ENCODE measurements around the gene PEMT.

The PEMT gene

DNA sequence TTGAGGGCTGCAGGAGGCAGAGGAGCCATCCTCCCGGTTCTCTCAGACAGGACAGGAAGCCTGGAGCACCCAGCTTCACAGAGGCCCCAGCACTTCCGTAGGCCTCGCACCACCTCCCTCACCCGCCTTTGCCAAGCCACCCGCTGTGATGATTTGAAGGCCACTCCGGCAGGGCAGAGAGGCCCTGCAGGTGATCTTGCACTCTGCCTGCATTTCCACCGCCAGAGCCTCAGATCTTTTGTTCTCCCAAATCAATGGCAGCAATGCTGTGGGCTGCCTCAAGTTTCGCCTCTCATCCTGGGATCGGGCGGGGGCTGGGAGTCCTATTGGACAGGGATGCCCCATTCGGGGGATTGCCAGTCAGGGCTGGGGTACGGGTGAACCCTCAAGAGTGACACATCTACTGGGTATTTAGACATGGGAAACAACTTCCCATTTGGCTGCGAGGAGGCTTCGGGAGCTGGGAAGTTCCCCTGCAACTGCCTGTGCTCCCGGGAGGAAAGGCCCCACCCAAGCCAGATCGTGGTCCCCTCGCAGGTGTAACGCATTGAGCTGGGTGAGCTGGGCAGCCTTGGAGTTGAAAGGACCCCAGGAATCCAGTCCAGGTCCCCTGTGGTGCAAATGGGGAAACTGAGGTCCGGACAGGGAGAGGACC lies 34.8 kb upstream of the PEMT start:
- H3K9ac ChIP-seq (ENCODE audit: low read depth, low read length), result peak overlapping the region; percentile 6; the same call in 1 of the 2 replicates
- peak overlapping the region; percentile 44; the same call in 1 of the 2 replicates for H3K4me3 ChIP-seq (ENCODE audit: low read length)
- no peaks in the 10 kb centered on the region for H3K9me3 ChIP-seq (ENCODE audit: insufficient read depth, low read depth, low read length)
- no peak overlapping the region for H3K27ac ChIP-seq (ENCODE audit: low read length)
- H3K36me3 ChIP-seq (ENCODE audit: insufficient read depth, low read depth, low read length), result no peaks in the 10 kb centered on the region
- H3K27me3 ChIP-seq (ENCODE audit: insufficient read depth, low read length), result no peaks in the 10 kb centered on the region
- H3K4me1 ChIP-seq (ENCODE audit: insufficient read depth, low read length), result peaks cover 10% of the 10 kb centered on the region

DNA sequence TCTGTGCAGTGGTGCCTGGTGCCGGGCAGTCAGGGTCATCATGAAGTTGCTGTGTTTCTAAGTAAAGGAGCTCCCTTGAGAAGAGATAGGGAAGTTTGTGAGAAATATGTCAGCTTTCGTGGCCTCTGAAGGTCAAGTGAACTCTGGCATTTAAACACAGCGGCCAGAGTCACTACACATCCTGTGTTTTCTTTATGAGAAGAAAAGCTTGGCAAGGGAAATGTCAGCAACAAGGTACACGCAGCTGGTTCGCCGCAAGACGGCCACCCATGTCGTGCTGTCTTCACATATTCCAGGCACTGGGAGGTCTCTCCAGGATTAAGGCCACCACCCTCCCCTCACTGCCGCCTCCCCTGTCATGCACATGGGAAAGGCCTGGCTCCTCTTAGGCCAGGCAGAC lies 33.2 kb upstream of the PEMT start:
- Histone ChIP-seq H3K27ac (ENCODE audit: low read length) (no peak overlapping the region), H3K27me3 (ENCODE audit: insufficient read depth, low read length) (no peaks in the 10 kb centered on the region), H3K9ac (ENCODE audit: low read depth, low read length) (no peak overlapping the region), H3K36me3 (ENCODE audit: insufficient read depth, low read depth, low read length) (no peaks in the 10 kb centered on the region), H3K9me3 (ENCODE audit: insufficient read depth, low read depth, low read length) (no peaks in the 10 kb centered on the region), H3K4me3 (ENCODE audit: low read length) (no peak overlapping the region), H3K4me1 (ENCODE audit: insufficient read depth, low read length) (peaks cover 10% of the 10 kb centered on the region)

DNA sequence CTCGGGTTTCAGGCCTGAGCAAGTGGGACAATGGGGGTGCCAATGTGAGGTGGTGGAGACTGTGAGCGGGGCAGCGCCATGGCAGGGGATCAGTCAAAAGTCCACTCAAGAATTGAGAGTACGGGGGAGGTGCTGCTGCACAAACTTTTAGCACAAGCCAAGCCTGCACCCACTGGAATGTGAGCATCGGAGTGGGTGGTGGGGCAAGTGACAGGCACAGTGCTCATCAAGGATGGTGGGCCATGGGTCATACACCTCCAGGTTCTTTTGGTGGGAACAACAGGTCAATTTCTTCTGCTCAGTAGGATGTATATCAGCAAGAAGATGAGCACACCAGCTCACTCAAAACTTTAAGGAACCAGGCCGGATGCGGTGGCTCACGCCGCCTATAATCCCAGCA lies 32.4 kb upstream of the PEMT start:
- H3K27ac ChIP-seq (ENCODE audit: low read length), result no peak overlapping the region
- peaks cover 10% of the 10 kb centered on the region for H3K4me1 ChIP-seq (ENCODE audit: insufficient read depth, low read length)
- H3K27me3 ChIP-seq (ENCODE audit: insufficient read depth, low read length), result no peaks in the 10 kb centered on the region
- H3K9me3 ChIP-seq (ENCODE audit: insufficient read depth, low read depth, low read length), result no peaks in the 10 kb centered on the region
- H3K36me3 ChIP-seq (ENCODE audit: insufficient read depth, low read depth, low read length), result no peaks in the 10 kb centered on the region
- H3K4me3 ChIP-seq (ENCODE audit: low read length), result no peak overlapping the region
- no peak overlapping the region for H3K9ac ChIP-seq (ENCODE audit: low read depth, low read length)

DNA sequence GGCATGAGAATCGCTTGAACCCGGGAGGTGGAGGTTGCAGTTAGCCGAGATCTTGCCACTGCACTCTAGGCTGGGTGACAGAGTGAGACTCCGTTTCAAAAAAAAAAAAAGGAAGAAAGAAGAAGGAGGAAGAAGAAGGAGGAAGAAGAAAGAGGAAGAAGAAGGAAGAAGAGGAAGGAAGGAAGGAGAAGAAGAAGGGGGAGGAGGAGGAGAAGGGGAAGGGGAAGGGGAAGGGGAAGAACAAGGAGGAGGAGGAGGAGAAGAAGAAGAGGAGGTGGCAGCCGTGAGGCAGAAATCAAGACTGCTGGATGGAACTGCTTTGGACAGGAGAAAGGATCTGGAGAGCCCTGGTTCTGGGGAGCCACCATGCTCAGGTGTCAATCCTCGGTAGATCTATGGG lies 29.7 kb upstream of the PEMT start:
- Histone ChIP-seq H3K36me3 (ENCODE audit: insufficient read depth, low read depth, low read length) (no peaks in the 10 kb centered on the region), H3K9me3 (ENCODE audit: insufficient read depth, low read depth, low read length) (no peaks in the 10 kb centered on the region), H3K27ac (ENCODE audit: low read length) (no peak overlapping the region), H3K9ac (ENCODE audit: low read depth, low read length) (no peak overlapping the region), H3K4me3 (ENCODE audit: low read length) (no peak overlapping the region), H3K27me3 (ENCODE audit: insufficient read depth, low read length) (no peaks in the 10 kb centered on the region), H3K4me1 (ENCODE audit: insufficient read depth, low read length) (no peaks in the 10 kb centered on the region; the same call in 1 of the 2 replicates)

DNA sequence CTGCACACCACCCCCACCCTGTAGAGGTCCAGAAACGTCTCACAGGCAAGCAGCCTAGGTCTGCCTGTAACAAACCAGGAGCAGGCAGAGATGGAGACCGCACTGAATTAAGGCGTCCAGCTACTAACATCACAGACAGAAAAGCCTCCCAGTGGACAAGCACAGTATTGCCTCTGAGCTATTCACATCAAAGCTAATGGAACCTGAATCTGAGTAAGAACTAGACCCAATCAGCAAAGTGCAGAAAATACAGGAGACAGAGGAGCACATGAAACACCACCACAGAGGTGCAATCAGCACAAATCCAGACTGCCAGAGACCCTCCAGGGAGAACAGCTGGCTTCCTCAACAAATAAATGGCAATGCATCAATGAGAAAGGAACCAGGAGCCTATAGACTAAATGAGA lies 22.2 kb upstream of the PEMT start:
- Histone ChIP-seq H3K4me1 (ENCODE audit: insufficient read depth, low read length) (peaks cover 9% of the 10 kb centered on the region), H3K27ac (ENCODE audit: low read length) (no peak overlapping the region), H3K4me3 (ENCODE audit: low read length) (no peak overlapping the region), H3K9me3 (ENCODE audit: insufficient read depth, low read depth, low read length) (no peaks in the 10 kb centered on the region; the same call in 1 of the 2 replicates), H3K27me3 (ENCODE audit: insufficient read depth, low read length) (no peaks in the 10 kb centered on the region), H3K36me3 (ENCODE audit: insufficient read depth, low read depth, low read length) (no peaks in the 10 kb centered on the region), H3K9ac (ENCODE audit: low read depth, low read length) (no peak overlapping the region)

DNA sequence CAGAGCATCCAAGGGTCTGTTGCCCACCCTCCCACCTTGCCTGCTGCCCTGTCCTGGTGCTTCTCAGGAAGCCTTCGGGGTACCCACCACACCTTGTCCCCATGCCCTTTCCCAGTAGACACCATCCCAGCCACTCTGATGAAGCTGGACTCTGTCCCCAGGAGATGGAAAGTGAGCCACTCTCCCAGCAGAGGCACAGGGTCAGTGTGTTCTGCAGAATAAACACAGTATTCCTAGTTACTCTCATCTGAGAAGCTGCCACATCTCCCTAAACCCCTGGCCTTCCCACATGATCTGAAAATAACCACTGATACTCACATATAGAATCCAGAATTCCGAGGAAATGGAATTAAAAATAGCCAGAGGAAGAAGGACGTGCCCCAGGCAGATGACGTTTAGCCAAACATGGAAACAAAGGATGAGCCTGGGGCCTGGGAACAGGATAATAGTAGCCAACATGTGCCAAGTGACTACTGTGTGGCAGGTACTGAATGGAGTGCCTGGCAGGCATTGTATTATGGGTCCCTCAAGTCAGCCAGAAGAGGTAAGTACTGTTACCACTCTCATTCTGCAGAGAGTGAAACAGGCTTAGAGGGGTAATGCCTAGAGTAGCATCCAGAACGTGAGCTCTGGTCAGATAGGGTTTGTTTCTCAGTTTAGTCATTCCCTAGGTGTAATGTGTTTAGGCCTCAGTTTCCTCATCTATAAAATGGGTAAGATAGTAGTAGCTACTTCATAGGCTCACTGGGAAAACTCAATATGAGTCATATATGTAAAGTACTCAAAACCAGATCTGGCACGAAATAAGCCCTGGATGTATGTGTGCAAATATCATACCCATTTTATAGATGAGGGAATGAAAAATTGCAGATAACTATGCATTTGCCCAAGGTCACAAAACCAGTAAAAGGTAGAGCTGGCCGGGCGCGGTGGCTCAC lies 20.8 kb upstream of the PEMT start:
- H3K4me1 ChIP-seq (ENCODE audit: insufficient read depth, low read length), result peaks cover 9% of the 10 kb centered on the region
- 0 out of 2 replicates have a peak overlapping the region, but pooled peaks have one; percentile 44 for H3K9ac ChIP-seq (ENCODE audit: low read depth, low read length)
- H3K36me3 ChIP-seq (ENCODE audit: insufficient read depth, low read depth, low read length), result no peaks in the 10 kb centered on the region
- no peaks in the 10 kb centered on the region; the same call in 1 of the 2 replicates for H3K9me3 ChIP-seq (ENCODE audit: insufficient read depth, low read depth, low read length)
- H3K4me3 ChIP-seq (ENCODE audit: low read length), result no peak overlapping the region
- no peaks in the 10 kb centered on the region for H3K27me3 ChIP-seq (ENCODE audit: insufficient read depth, low read length)
- no peak overlapping the region for H3K27ac ChIP-seq (ENCODE audit: low read length)

DNA sequence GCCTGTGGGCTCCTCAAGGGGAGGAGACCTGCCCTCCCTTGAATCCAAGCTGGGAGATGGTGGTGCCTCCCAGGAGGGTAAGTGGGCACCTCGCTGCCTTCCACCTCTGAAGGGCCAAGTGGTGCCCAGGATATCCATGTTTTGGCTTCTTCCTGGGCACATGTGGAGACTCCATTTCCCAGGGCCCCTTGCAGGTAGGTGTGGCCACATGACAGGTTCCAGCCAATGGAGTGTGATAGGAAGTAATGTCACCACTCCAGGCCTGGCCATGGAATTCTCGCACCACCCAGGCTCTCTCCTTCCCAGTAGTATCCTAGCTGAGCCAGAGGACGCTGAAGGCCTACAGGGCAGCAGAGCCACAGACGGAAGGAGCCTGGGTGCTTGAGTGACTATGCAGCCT lies 17.6 kb upstream of the PEMT start:
- Histone ChIP-seq H3K27ac (ENCODE audit: low read length) (no peak overlapping the region), H3K4me1 (ENCODE audit: insufficient read depth, low read length) (peaks cover 9% of the 10 kb centered on the region), H3K9ac (ENCODE audit: low read depth, low read length) (no peak overlapping the region), H3K36me3 (ENCODE audit: insufficient read depth, low read depth, low read length) (no peaks in the 10 kb centered on the region), H3K4me3 (ENCODE audit: low read length) (no peak overlapping the region), H3K9me3 (ENCODE audit: insufficient read depth, low read depth, low read length) (no peaks in the 10 kb centered on the region; the same call in 1 of the 2 replicates), H3K27me3 (ENCODE audit: insufficient read depth, low read length) (no peaks in the 10 kb centered on the region)

DNA sequence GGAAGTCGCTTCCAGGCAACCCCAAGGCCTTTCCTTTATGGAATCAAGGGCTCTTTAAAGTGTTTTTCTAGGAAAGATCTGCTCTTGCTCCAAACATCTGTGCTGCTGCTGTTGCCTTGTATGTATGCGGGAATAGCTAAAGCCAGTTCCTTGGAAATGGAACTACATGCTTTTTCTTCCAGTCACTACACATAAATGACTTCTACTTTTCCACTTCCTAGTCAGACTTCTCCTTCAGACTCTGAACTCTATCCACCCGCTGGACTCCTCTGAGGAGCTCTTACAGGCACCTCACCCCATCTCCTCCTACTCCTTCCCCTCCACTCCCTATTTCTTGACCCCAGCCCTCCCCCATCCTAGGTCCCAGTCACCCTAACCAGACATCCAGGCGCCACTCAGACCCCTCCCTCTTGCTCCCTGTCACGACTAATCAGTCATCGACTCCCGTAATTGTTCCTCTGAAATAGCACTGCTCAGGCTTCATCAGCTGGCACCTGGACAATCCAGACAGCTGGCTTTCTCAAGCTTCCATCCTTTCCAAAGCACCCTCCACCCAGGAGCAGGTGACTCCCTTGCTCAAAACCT lies 15.0 kb upstream of the PEMT start:
- Histone ChIP-seq H3K27me3 (ENCODE audit: insufficient read depth, low read length) (no peaks in the 10 kb centered on the region), H3K9ac (ENCODE audit: low read depth, low read length) (no peak overlapping the region), H3K4me1 (ENCODE audit: insufficient read depth, low read length) (peaks cover 6% of the 10 kb centered on the region; the same call in 1 of the 2 replicates), H3K27ac (ENCODE audit: low read length) (no peak overlapping the region), H3K36me3 (ENCODE audit: insufficient read depth, low read depth, low read length) (no peaks in the 10 kb centered on the region), H3K9me3 (ENCODE audit: insufficient read depth, low read depth, low read length) (no peaks in the 10 kb centered on the region; the same call in 1 of the 2 replicates), H3K4me3 (ENCODE audit: low read length) (no peak overlapping the region)

DNA sequence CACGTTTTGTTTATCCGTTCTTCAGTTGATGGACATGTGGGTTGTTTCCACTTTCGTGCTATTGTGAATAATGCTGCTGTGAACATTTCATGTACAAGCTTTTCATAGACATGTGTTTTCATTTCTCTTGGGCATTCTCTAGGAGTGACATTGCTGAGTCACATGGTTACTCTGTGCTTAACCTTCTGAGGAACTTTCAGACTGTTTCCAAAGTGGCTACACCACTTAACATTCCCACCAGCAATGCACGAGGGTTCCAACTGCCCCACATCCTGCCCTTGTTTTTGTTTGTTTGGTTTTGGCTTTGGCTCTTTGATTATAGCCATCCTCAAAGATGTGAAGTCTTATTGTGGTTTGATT lies 14.2 kb upstream of the PEMT start:
- H3K27me3 ChIP-seq (ENCODE audit: insufficient read depth, low read length), result no peaks in the 10 kb centered on the region
- no peak overlapping the region for H3K4me3 ChIP-seq (ENCODE audit: low read length)
- H3K27ac ChIP-seq (ENCODE audit: low read length), result no peak overlapping the region
- no peaks in the 10 kb centered on the region; the same call in 1 of the 2 replicates for H3K9me3 ChIP-seq (ENCODE audit: insufficient read depth, low read depth, low read length)
- H3K9ac ChIP-seq (ENCODE audit: low read depth, low read length), result no peak overlapping the region
- no peaks in the 10 kb centered on the region for H3K36me3 ChIP-seq (ENCODE audit: insufficient read depth, low read depth, low read length)
- peaks cover 4% of the 10 kb centered on the region; the same call in 1 of the 2 replicates for H3K4me1 ChIP-seq (ENCODE audit: insufficient read depth, low read length)

DNA sequence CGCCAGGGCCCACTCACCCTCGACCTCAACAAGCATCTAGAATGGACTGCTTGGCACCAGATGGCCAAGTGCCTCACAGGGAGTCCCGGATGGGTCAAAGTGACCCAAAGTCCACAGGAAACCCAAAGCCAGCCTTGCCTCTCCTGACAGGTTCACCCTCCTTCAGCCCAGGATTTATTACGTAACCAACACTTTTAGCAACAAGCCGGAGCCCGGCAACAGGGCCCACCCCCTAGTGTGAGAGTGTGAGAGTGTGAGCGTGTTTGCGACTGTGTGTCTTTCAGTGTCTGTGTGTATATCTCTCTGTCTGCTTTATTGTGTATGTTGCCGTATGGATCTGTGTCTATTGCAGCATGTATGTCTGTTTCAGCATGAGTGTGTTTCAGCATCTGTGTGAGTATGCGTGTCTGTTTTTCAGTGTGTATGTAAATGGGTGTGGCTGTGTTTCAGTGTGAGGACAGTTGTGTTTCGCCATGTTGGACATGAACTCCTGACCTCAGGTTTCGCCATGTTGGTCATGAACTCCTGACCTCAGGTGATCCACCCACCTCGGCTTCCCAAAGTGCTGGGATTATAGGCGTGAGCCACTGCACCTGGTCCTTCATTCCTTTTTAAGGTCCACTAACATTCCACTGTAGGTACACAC lies 13.7 kb upstream of the PEMT start:
- Histone ChIP-seq H3K9ac (ENCODE audit: low read depth, low read length) (no peak overlapping the region), H3K36me3 (ENCODE audit: insufficient read depth, low read depth, low read length) (no peaks in the 10 kb centered on the region), H3K4me3 (ENCODE audit: low read length) (no peak overlapping the region), H3K27me3 (ENCODE audit: insufficient read depth, low read length) (no peaks in the 10 kb centered on the region), H3K27ac (ENCODE audit: low read length) (no peak overlapping the region), H3K9me3 (ENCODE audit: insufficient read depth, low read depth, low read length) (no peaks in the 10 kb centered on the region; the same call in 1 of the 2 replicates), H3K4me1 (ENCODE audit: insufficient read depth, low read length) (no peaks in the 10 kb centered on the region)

DNA sequence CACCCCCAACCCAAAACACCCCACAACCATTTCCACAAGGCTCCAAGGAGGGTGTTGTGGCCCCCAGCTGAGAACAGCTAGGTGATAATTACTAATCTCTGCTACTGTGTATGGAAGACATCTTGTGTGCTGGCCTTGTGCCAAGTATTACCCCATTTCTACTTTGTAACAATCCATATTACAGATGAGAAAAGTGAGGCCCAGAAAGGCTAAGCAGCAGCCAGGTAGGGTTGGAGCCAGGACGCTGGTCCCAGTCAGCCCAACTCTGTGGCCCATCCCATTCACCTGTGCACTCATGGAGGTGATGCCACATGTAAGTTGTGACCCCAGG lies 12.4 kb upstream of the PEMT start:
- no peak overlapping the region for H3K27ac ChIP-seq (ENCODE audit: low read length)
- H3K9me3 ChIP-seq (ENCODE audit: insufficient read depth, low read depth, low read length), result no peaks in the 10 kb centered on the region
- no peaks in the 10 kb centered on the region for H3K36me3 ChIP-seq (ENCODE audit: insufficient read depth, low read depth, low read length)
- H3K27me3 ChIP-seq (ENCODE audit: insufficient read depth, low read length), result no peaks in the 10 kb centered on the region
- no peak overlapping the region for H3K4me3 ChIP-seq (ENCODE audit: low read length)
- H3K9ac ChIP-seq (ENCODE audit: low read depth, low read length), result no peak overlapping the region
- no peaks in the 10 kb centered on the region for H3K4me1 ChIP-seq (ENCODE audit: insufficient read depth, low read length)
